ENCODE measurements around the gene TNFRSF4.

- TF ChIP-seq JUND (IDR thresholded peaks at IDR 0.05) (no peak), CTCF (IDR thresholded peaks at IDR 0.05; ENCODE audit: low read depth, low read length, missing input control) (no peak), ZBTB33 (IDR thresholded peaks at IDR 0.05) (no peak), REST (IDR thresholded peaks at IDR 0.05) (no peak), TAF1 (conservative IDR thresholded peaks at IDR 0.05) (no peak), FOXA1 (IDR thresholded peaks at IDR 0.05) (no peak), GABPA (IDR thresholded peaks at IDR 0.05 in 1 of 2, conservative IDR thresholded peaks at IDR 0.05 in 1 of 2) (no peak), HNF4A (conservative IDR thresholded peaks at IDR 0.05) (no peak)
These were observed 33.5 kb upstream of the TNFRSF4 start for GRCh38 chr1:1247341-1247913.
